ENCODE data around the gene PRMT7.
A peak's percentile ranks its signal among the peaks of the same experiment; 100 is the strongest.

PRMT7 gene, protein sequence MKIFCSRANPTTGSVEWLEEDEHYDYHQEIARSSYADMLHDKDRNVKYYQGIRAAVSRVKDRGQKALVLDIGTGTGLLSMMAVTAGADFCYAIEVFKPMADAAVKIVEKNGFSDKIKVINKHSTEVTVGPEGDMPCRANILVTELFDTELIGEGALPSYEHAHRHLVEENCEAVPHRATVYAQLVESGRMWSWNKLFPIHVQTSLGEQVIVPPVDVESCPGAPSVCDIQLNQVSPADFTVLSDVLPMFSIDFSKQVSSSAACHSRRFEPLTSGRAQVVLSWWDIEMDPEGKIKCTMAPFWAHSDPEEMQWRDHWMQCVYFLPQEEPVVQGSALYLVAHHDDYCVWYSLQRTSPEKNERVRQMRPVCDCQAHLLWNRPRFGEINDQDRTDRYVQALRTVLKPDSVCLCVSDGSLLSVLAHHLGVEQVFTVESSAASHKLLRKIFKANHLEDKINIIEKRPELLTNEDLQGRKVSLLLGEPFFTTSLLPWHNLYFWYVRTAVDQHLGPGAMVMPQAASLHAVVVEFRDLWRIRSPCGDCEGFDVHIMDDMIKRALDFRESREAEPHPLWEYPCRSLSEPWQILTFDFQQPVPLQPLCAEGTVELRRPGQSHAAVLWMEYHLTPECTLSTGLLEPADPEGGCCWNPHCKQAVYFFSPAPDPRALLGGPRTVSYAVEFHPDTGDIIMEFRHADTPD

DNA sequence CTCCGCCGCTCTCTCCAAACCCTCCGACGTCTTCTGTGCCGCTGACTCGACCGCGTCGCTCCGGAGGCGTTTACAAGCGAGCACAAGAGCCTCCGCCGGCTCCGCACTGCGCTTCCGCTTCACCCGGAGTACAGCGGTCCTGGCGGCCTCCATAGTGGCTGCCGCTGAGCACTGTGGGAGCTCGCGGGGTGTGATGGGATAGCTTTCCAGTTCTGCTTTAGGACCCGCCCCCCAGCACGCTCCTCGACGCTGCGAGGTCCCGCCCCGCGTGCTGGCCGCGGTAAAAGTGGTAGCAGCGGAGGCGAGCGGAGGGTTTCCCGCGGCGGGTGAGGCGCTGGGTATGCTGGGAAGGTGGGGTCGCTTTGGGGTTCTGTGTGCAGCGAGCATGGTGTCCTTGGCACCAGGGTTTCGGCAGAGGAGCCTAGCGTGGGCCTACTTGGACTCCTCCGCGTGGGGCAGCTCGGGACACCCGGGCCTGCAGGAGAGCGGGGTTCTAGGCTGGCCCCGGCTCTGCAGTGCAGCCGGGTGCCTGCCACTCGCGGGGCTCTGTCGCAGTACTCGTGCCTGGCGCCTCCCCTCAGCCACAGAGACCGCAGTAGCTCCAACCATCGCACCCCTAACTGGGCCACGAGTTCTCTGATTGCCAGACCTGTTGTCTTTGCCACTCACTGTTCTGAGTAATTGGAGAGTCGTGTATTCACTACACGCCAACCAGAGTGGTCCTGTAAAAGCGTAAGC lies at the start of gene PRMT7, which contains the start of gene SLC7A6OS:
Gene PRMT7, plus strand, starts transcription at position 246 of the 738 bp plus-strand sequence. CDS start 4,961 bp downstream, outside the sequence.
Gene SLC7A6OS, minus strand, starts transcription at position 173 of the 738 bp plus-strand sequence. Its CDS starts 20 bp downstream, at position 153.
- Histone ChIP-seq H3K9me3 (ENCODE audit: insufficient read depth, low read length) (no peaks in the 10 kb centered on the region), H3K4me2 (ENCODE audit: low read depth, low read length, poor library complexity, severe bottlenecking) (peak within 1 kb of the TSS; percentile 95), H3K9me2 (replicated peaks; ENCODE audit: insufficient read depth, low read length) (no peaks in the 10 kb centered on the region), H3K27me3 (ENCODE audit: low read length) (no peaks in the 10 kb centered on the region), H3K9ac (ENCODE audit: low read length) (peak within 1 kb of the TSS; percentile 91), H3K27ac (ENCODE audit: low read depth, low read length) (peak within 1 kb of the TSS; percentile 42), H3F3A (ENCODE audit: insufficient read depth) (0 out of 2 replicates have a peak, but pooled peaks cover 7% of the 10 kb centered on the region), H2AFZ (ENCODE audit: low read depth, low read length, severe bottlenecking) (peak within 1 kb of the TSS; percentile 65), H4K20me1 (ENCODE audit: low read depth, low read length) (no peaks in the 10 kb centered on the region), H3K79me2 (ENCODE audit: insufficient read depth, low read length) (peaks cover 67% of the 10 kb centered on the region), H3K4me3 (ENCODE audit: insufficient read depth, low read length, poor library complexity, severe bottlenecking) (peak within 1 kb of the TSS; percentile 80), H3K36me3 (ENCODE audit: low read length) (peaks cover 11% of the 10 kb centered on the region; the same call in 1 of the 2 replicates)
- TF ChIP-seq, protein P1, sequence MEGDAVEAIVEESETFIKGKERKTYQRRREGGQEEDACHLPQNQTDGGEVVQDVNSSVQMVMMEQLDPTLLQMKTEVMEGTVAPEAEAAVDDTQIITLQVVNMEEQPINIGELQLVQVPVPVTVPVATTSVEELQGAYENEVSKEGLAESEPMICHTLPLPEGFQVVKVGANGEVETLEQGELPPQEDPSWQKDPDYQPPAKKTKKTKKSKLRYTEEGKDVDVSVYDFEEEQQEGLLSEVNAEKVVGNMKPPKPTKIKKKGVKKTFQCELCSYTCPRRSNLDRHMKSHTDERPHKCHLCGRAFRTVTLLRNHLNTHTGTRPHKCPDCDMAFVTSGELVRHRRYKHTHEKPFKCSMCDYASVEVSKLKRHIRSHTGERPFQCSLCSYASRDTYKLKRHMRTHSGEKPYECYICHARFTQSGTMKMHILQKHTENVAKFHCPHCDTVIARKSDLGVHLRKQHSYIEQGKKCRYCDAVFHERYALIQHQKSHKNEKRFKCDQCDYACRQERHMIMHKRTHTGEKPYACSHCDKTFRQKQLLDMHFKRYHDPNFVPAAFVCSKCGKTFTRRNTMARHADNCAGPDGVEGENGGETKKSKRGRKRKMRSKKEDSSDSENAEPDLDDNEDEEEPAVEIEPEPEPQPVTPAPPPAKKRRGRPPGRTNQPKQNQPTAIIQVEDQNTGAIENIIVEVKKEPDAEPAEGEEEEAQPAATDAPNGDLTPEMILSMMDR (IDR thresholded peaks at IDR 0.05; ENCODE audit: insufficient read depth, low read length, poor library complexity, severe bottlenecking): no peak
- TF ChIP-seq EZH2phosphoT487 (conservative IDR thresholded peaks at IDR 0.05; ENCODE audit: low read length): no peak

DNA sequence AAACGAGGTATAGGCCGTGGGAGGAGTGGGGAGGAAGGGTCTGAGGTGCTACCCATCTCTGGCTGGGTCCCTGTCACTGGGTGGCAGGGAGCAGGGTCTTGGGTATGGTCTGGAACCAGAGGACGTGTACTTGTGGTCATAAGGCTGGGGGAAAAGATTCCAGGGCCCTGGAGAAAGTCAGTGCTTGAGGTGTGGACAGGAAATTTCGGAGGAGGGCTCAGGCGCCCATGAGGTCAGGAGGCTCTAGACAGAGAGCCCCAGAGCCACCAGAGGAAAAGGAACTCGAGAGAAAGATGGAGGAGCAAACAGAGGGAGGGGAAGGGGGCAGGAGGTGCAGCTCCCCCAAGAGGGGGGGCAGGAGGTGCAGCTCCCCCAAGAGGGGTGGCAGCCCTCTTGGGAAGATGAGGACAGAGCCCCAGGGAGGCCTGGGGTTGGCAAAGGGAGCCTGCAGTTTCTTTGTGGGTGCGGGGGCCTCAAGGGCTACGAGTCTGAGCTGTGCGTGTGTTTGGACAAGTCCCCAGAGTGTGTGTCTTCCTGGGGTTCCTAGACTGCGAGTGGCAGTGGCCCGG lies 47.2 kb upstream of the PRMT7 start:
- peak overlapping the region; percentile 88 for H3K4me3 ChIP-seq (ENCODE audit: insufficient read depth, low read length, poor library complexity, severe bottlenecking)
- peak overlapping the region; percentile 86 for H3K4me2 ChIP-seq (ENCODE audit: low read depth, low read length, poor library complexity, severe bottlenecking)
- no peak for TF ChIP-seq EZH2phosphoT487 (conservative IDR thresholded peaks at IDR 0.05; ENCODE audit: low read length)
- TF ChIP-seq, protein P1 (IDR thresholded peaks at IDR 0.05; ENCODE audit: insufficient read depth, low read length, poor library complexity, severe bottlenecking): no peak
- no peaks in the 10 kb centered on the region for H3K9me3 ChIP-seq (ENCODE audit: insufficient read depth, low read length)
- H3K27me3 ChIP-seq (ENCODE audit: low read length): no peaks in the 10 kb centered on the region
- no peaks in the 10 kb centered on the region for H4K20me1 ChIP-seq (ENCODE audit: low read depth, low read length)
- peaks cover 4% of the 10 kb centered on the region; the same call in 1 of the 2 replicates for H3F3A ChIP-seq (ENCODE audit: insufficient read depth)
- no peaks in the 10 kb centered on the region for H3K36me3 ChIP-seq (ENCODE audit: low read length)
- H2AFZ ChIP-seq (ENCODE audit: low read depth, low read length, severe bottlenecking): peak overlapping the region; percentile 0
- H3K9me2 ChIP-seq (replicated peaks; ENCODE audit: insufficient read depth, low read length): no peaks in the 10 kb centered on the region
- peak overlapping the region; percentile 80 for H3K27ac ChIP-seq (ENCODE audit: low read depth, low read length)
- peaks cover 42% of the 10 kb centered on the region for H3K79me2 ChIP-seq (ENCODE audit: insufficient read depth, low read length)
- H3K9ac ChIP-seq (ENCODE audit: low read length): peak overlapping the region; percentile 93
